HG03565 (cell line): Measurements from ENCODE around the gene STARD7.

Experiments used
- ATAC-seq: cut with Tn5 transposase; IDR thresholded peaks from one replicate; pipeline ENCODE4 v1.9.1; 2021; ENCODE audit warnings: mild to moderate bottlenecking, moderate library complexity; ENCODE audit not compliant: unreplicated experiment

The STARD7 gene

DNA sequence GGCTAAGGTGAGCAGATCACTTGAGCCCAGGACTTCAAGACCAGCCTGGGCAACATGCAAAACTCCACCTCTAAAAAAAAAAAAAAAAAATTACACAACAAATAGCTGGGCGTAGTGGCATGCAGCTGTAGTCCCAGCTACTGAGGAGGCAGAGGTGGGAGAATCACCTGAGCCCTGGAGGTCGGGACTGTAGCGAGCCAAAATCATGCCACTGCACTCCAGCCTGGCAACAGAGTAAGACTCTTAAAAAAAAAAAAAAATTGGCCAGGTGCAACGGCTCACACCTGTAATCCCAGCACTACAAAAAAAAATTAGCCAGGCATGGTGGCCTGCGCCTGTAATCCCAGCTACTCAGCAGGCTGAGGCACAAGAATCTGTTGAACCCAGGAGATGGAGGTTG is 7.3 kb downstream of the STARD7 start:
- no peak for ATAC-seq

DNA sequence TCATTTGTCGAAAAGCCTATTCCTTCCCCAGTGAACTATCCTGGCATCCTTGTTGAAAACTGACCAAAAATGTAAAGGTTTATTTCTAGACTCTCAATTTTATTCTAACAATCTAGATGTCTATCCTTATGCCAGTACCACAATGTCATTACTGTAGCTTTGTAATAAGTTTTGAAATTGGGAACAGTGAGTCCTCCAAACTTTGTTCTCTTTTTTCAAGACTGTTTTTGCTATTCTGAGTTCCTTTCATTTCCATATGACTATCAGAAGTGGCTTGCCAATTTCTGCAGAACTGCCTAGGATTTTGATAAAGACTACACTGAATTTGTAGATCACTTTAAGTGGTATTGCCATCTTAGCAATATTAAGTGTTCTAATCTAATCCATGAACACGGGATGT is 9.7 kb downstream of the STARD7 start:
- no peak for ATAC-seq

DNA sequence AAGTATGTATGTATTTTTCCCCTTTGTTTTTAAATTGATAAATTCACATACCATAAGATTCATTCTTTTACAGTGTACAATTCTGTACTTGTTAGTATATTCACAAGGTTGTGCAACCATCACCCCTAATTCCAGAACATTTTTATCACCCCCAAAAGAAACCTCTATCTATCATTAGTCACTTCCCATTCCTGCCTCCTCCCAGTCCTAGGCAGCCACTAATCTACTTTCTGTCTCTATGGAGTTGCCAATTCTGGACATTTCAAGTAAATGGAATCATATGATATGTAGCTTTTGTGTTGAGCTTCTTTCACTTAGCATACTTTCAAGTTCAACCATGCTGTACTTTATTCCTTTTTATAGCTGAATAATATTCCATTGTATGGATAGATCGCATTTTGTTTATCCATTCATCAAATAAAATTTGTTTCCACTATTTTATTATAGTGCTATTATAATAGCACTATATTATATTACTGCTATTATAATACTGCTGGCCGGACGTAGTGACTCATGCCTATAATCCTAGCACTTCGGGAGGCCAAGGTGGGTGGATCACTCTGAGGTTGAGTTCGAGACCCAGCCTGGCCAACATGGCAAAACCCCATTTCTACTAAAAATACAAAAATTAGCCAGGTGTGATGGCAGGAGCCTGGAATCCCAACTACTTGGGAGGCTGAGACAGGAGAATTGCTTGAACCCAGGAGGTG is 10.9 kb downstream of the STARD7 start:
- ATAC-seq, result no peak

DNA sequence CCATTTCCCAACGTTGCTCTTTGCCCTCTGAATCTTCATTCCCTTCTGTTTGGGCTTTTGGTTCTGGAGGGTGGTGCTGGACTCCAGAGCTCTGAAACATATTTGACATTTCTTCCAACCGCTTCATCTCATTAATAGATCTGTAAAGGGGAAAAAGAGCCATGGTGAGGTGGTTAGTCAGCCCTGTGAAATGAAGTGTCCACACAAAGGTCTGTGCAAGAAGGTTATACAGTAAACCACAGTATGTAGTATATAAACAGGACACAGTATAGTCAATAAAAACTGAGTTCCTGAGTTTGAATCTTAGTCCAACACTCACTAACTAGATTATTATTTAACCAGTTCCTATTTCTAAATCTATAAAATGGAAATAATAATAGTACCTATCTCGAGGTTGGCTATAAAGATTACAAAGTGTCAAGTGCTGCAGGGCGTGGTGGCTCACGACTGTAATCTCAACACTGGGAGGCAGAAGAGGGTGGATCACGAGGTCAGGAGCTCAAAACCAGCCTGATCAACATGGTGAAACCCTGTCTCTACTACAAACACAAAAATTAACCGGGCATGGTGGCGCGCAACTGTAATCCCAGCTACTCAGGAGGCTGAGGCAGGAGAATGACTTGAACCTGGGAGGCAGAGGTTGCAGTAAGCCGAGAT is 13.1 kb downstream of the STARD7 start:
- ATAC-seq, result no peak

DNA sequence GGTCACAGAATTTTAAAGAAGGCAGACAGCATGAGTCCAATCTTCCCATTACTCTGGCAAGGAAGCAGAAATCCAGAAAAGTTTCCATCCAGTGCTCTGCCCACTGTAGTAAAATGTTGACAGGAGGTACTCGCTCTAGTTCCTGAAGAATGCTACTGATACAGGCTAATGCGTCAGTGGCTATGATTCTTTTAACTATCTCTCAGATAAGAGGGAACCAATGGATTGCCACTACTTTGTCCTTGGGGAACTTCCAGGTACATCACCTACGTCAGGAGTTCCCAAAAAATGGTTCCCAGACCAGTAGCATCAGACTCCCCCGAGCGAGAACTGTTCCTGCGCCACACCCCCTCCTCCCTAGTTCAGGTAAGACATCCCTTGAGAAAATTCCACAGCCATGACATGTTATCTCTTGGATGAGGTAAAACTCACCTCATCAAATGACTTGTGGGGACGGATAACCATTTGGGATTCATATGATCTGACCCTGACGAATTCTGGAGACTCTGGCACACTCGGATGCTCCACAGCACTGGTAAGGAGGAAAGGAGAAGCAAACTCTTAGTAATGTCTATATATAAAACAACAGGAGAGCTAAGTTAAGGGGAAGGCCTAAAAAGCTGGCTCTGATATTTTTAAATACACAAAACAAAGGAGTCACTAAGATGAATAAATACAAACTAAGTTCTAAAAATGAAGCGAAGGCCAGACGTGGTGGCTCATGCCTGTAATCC is 16.5 kb downstream of the STARD7 start:
- ATAC-seq, result no peak

DNA sequence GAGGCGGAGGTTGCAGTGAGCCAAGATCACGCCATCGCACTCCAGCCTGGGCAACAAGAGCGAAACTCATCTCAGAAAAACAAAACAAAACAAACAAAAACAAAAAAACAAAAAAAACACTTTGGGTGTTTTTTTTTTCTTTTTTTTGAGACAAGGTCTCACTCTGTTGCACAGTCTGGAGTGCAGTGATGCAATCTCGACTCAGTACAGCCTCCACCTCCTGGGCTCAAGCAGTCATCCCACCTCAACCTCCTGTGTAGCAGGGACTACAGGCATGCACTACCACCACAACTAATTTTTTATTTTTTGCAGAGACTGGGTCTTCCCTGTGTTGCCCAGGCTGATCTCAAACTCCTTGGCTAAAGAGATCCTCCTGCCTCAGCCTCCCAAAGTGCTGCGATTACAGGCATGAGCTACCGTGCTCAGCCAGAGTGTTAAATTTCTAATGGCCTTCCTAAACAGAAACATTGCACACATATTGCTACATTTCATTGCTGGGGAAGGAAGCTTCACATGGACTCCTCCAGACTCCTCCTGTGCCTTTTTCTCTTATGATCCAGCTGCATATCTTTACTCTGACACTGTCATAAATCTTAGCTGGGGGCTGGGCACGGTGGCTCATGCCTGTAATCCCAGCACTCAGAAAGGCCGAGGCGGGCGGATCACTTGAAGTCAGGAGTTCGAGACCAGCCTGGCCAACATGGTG is 19.7 kb downstream of the STARD7 start:
- no peak for ATAC-seq

DNA sequence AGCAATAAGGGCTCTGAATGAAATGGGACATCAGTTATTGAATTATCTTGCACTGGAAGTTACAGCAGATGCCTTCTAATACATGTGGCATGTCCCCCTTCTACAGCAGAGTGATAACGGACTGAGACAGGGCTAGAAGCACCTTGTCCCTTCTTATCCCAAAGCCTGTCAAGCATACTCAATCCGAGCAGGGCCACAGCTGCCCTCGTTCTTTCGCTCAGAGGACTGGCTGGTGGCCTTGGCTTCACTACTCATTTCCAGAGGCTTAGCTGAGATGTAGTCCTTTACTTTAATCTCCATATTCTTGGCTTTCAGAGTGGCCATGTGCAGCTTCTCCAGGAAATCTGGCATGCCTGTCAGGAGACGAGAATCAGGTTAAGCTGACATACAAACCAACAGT is 22.1 kb downstream of the STARD7 start:
- ATAC-seq, result no peak

DNA sequence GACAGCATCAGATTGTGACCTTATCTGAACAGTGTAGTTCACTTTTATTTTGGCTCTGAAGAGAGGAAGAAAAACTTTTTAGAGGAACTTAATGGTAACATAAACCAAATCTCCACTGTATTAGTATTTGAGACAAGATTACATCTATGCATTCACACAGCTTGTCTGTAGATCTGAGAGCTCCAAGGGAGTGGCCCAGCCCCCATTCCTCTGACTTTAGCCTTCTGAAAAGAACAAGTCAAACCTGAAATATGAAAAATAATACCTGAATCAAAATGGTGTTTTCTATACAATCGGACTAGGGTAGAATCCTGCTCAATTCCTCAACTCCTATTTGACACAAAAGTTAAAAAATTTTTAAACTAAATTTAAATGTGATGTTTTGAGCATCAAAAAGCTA is 23.1 kb downstream of the STARD7 start:
- ATAC-seq, result no peak

DNA sequence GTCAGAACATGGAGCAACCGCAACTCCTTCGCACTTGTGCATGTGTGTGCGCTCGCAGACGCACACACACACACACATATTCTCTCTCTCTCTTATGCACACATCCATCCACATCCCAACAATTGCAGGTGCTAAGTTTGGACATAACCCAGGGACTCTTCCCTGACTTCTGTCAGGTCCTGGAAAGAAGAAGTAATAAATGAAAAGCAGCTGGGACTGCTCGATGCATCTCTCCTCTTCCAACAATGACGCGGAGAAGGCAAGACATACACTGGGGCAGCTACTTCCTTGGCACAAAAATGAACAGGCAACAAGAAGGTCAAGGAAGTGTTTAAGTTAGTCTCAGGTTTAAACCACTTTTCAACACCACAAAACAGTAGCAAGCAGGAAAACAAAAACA is 23.6 kb downstream of the STARD7 start:
- no peak for ATAC-seq

DNA sequence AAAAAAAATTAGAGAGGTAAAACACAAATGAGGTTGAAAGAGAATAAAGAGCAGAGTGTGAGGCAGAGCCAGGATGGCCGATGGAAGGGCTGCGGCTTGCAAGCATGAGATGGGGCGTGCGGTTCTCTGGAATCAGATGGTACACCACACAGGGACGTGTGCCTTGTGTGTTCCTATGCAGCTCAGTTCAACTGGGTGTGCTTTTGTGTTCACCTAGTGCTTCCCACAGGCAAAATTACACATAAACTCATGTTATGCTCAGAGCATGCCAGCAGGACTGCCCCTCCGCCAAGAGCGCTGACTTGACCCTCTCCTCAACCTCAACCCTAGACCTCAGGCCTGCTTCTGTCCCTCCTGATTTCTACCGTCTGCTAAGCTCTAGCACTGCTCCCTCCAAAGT is 24.4 kb downstream of the STARD7 start:
- no peak for ATAC-seq

DNA sequence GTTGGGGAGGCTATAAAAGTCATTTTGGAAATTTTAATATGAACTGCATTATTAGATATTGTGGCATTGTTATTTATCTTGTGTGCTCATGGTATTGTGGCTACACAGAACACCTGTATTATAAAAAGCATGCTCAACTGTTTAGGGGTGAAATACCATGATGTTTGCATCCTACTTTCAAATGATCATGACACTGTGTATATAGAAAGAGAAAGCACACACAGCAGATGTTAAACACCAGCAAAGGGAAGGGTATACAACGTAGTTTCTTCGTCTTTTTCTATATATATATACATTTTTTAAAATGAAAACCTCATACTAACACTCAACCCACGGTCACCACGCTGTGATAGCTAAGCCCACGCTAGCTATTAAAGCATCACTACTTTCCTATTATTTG is 27.1 kb downstream of the STARD7 start:
- no peak for ATAC-seq

DNA sequence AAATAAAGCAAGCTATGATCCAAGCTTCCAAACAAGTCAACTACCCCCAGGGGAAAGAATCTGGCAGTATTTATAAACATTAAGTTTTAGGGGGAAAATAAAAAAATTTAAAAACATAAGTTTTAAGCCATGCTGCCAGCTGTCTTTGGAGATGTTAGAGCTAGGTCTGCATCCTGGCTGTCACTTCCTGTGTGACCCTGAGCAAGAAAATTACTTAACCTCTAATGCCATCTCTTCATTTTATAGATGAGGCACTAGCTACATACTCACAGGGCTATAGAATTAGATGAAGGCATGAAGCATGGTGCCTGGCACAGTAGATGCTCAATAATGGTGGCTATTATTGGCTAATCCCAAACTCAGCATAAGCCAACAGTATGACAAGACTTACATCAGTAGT is 28.1 kb downstream of the STARD7 start:
- no peak for ATAC-seq

DNA sequence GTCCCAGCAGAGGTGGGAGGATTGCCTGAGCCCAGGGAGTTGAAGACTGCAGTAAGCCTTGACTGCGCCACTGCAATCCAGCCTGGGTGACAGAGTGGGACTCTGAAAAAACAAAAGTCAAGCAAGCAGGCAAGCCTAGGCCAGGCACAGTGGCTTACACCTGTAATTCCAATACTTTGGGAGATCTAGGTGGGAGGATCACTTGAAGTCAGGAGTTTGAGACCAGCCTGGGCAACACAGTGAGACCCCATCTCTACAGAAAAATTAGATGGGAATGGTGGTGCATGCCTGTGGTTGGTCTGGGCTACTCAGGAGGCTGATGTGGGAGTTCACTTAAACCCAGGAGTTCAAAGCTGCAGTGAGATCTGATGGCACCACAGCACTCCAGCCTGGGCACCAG is 28.6 kb downstream of the STARD7 start:
- ATAC-seq, result no peak

DNA sequence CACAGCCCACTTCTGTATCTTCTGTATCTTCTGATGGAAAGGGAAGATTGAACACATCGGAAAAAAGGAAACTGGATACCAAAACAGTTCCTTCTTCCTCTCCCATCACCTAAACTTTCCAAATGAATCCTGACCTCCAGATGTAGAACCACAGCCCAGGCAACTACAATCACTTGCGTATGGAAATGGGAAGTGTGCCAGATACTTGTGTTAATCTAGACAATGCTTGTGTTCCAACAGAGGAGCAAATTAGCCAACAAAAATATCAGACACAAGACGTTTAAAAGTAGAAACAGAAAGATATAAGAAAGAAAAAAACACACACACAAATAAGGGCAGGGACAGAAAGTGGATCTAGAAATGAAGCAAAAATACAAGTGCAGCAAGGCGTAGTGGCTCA is 32.0 kb downstream of the STARD7 start:
- no peak for ATAC-seq

DNA sequence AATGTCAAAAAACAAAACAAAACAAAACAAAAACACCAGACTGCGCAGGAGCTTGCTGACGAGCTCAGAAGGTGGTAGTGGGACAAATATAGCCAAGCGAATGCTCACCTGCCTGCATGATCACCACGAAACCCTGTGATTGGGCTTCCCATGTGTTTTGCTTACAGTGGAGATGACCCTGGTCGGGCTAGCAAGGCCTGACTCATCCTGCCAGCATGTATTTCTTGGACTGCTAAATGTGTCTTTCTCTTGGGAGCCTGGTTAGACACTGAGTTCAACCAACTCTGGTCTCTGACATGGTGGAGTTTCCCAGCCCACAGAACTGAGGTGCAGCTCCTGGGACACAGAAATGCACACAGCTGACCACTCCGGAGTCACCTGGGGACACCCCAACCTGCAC is 32.7 kb downstream of the STARD7 start:
- ATAC-seq, result no peak

DNA sequence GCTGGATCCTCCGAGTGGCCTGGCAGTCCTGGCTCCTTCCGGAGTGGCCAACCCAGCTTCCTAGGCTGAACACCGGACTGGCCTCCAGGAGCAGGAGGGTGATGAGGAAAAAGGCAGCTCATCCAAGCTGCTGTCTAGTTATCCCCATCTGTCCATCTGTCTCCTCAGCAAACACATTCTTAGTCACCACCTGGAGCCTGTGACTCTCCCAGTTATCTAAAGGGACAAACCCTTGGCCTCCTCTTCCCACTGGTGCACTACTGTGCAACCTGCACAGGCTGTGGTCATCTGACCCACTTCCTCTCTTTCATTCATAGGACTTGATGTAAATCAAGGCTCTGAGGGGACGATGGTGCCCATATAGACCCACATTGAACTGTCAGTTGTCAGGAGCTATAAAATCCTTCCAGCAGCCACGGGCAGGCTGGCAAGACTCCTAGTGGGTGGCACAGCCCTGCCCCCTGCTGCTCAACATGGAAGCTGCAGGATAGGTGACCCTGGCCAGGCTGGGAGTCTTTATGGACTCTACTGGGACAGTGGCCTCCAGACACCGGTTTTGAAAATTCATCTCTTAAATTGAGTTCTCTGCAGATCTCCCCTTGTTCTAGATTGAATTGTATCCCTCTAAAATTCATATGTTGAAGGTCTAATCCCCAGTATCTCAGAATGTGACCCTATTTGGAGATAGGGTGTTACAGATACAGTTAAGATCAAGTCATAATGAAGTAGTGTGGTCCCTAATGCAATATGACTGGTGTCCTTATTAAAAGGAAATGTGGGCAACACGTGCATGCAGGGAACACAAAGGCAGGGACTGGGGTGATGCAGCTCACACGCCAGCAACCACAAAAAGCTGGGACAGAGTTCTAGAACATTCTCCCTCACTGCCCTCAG is 34.1 kb downstream of the STARD7 start:
- ATAC-seq, result peak; percentile 62

DNA sequence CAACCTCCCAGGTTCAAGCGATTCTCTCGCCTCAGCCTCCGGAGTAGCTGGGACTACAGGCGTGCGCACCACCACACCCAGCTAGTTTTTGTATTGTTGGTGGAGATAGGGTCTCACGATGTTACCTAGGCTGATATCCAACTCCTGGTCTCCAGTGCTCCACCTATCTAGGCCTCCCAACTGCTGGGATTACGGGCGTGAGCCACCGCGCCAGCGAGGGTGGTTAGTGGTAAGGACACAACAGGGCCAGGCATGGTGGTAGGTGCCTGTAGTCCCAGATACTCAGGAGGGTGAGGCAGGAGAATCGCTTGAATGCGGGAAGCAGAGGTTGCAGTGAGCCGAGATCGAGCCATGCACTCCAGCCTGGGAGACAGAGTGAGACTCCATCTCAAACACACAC is 36.8 kb downstream of the STARD7 start:
- no peak for ATAC-seq

DNA sequence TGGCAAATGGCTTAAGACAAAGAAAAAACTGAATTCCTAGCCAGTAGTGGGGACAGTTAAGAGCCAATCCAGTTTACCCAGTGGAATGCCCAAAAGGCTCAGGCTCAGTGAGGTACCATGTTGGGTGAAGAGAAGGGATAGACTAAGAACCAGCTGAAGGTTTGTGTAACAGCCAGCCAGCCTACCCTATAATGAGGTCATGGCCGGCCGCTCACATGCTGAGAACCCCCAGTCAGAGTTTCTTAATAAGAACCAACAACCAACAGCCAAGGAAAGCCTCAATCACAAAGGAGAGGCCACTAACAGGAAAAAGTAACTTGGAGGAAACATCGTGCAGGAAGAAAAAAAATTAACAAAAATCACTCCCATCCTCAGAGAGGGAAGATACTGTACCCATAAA is 38.0 kb downstream of the STARD7 start:
- no peak for ATAC-seq

DNA sequence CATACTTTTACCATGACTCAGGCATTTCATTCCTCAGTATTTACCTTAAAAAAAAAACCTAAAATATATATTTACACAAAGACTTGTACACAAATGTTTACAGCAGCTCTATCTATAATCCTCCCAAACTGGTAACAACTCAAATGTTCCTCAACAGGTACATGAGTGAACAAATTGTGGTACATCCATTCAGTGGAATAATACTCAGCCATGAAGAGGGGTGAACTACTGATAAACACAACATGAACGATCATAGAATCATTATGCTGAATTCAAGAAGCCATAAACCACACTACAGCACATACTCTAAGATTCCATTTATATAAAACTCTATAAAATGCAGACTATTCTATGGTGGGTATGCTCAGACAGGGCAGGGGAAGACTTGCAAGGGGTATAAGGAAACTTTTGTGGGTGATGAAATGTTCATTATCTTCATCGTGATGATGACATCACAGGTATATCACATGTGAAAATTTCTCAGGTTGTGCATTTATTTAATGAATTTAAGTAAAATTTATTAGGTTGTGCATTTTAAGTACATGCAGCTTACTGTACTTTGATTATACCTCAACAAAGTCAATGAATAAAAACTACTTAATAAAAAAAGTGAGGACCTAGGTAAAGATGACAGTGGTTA is 38.6 kb downstream of the STARD7 start:
- ATAC-seq, result no peak

DNA sequence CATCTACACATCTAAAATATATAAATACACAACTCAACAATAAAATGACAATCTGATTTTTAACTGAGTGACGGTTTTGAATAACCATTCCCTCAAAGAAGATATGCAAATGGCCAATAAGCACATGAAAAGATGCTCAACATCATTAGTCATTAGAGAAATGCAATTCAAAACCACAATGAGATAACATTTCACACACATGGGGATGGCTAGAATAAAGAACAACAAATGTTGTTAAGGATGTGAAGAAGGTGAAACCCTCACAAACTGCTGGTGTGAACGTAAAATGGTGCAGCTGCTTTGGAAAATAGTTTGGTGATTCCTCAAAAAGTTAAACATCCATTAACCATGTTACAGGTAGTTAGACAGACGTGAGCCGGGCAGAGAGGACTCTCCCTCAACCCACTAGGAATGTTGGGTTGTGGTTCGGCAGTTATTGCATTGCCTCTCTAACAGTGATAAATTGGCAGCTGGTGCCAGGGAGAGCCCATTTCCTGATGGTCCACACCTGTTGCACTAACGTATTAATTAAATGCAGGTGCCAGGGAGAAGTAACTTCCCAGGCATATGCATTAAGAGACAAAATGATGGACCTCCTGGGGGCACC is 41.1 kb downstream of the STARD7 start:
- ATAC-seq, result no peak
